Endothelial cell (in vitro differentiated cells): ENCODE measurements around the gene MED6. TPM values are rescaled to one million over a fixed set of nuclear protein-coding genes. Genes with fewer than 3 reads are reported as not detected.

Source experiments
- DNase-seq: peaks from one replicate; pipeline ENCODE4 v3.0.0; 2021; ENCODE audit warnings: low spot score
- H3K27ac Mint-ChIP-seq: one replicate; pipeline ENCODE4 v1.8.0; 2021; ENCODE audit warnings: mixed read lengths, inconsistent platforms; ENCODE audit not compliant: unreplicated experiment
- H3K27me3 Mint-ChIP-seq: one replicate; pipeline ENCODE4 v1.8.0; 2021; ENCODE audit warnings: mild to moderate bottlenecking, moderate library complexity, mixed read lengths, inconsistent platforms; ENCODE audit not compliant: unreplicated experiment
- H3K36me3 Mint-ChIP-seq: one replicate; pipeline ENCODE4 v1.8.0; 2021; ENCODE audit warnings: mild to moderate bottlenecking, low read depth, mixed read lengths, inconsistent platforms; ENCODE audit not compliant: unreplicated experiment
- H3K4me1 Mint-ChIP-seq: one replicate; pipeline ENCODE4 v1.8.0; 2021; ENCODE audit warnings: mild to moderate bottlenecking, mixed read lengths, inconsistent platforms; ENCODE audit not compliant: unreplicated experiment
- H3K4me3 Mint-ChIP-seq: one replicate; pipeline ENCODE4 v1.8.0; 2021; ENCODE audit warnings: mild to moderate bottlenecking, mixed read lengths, inconsistent platforms; ENCODE audit not compliant: unreplicated experiment
- H3K9me3 Mint-ChIP-seq: one replicate; pipeline ENCODE4 v1.8.0; 2021; ENCODE audit warnings: mixed read lengths, inconsistent platforms; ENCODE audit not compliant: unreplicated experiment
- long read RNA-seq: library from polyadenylated mRNA; unstranded; transcript quantifications from one replicate; pipeline ENCODE4 v2.0.0, GENCODE V29; 2020; ENCODE audit not compliant: unreplicated experiment
- total RNA-seq: library from RNA; stranded (reverse); fragmentation: NEBNext Ultra II Directional; extraction: Animal tissue kit (Norgen Biotek cat#: 25700); gene quantifications from one replicate; pipeline ENCODE4 v1.2.1, GENCODE V29; 2021; ENCODE audit not compliant: unreplicated experiment
- TF ChIP-seq, protein P1 (sequence below): fragments of 200-600 bp; sonication (generic); IDR thresholded peaks from one replicate; pipeline ENCODE4 v1.5.0; 2021; ENCODE audit warnings: antibody characterized with exemption; ENCODE audit not compliant: unreplicated experiment

MED6 gene, protein sequence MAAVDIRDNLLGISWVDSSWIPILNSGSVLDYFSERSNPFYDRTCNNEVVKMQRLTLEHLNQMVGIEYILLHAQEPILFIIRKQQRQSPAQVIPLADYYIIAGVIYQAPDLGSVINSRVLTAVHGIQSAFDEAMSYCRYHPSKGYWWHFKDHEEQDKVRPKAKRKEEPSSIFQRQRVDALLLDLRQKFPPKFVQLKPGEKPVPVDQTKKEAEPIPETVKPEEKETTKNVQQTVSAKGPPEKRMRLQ
- 48.4 TPM for total RNA-seq
- long read RNA-seq, transcript MED6-201 (8 exons, 1,995 nt): major isoform, 7 of 8 reads
- long read RNA-seq, partial matches to known transcripts: 0 of 8 reads
- long read RNA-seq, other reads (novel, unspliced or antisense): 1 of 8 reads

DNA sequence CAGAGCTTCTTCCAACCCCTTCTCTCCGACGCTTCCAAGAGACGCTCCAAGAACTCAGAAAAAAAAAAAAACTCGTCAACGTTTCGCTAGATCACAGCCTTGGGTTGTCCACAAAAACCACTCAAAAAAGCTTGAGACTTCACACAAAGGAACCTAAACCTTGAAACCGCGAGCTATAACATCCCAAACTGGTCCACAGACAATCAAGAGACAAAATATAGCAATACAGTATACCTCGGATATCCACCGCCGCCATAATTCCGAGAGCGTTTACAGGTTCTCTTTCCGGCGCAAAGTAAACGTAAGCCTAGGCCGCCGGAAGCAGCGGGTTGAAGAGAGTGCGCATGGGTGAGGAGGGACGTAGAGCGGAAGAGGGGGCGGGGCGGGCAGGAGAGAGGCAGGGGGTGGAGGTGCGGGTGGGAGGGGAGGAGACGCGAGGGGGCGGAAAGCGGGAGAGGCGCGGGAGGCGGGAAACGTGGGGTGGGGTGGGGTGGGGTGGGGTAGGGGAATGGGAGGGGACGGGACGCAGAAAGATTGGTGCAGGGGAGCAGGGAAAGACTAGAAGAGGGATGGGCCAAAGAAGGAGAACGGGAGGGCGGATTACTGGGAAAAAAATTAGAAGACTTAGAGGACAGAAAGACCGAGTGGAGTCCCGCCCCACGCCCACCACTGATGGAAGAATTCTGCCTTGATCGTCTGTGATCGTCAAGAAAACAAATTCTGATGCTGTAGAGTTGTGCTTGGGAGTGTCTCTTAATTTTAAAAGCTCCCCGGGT, at the start of gene MED6:
Gene MED6, minus strand, starts transcription at position 274 of the 776 bp plus-strand sequence. Its CDS starts 18 bp downstream, at position 256.
- Mint-ChIP-seq H3K4me3 (peak within 1 kb of the TSS; percentile 99), H3K27me3 (no peaks in the 10 kb centered on the region), H3K36me3 (peaks cover under 1% of the 10 kb centered on the region), H3K4me1 (peaks cover 14% of the 10 kb centered on the region), H3K9me3 (no peaks in the 10 kb centered on the region), H3K27ac (peak within 1 kb of the TSS; percentile 100)
- peak; percentile 90 for DNase-seq
- TF ChIP-seq, protein P1, sequence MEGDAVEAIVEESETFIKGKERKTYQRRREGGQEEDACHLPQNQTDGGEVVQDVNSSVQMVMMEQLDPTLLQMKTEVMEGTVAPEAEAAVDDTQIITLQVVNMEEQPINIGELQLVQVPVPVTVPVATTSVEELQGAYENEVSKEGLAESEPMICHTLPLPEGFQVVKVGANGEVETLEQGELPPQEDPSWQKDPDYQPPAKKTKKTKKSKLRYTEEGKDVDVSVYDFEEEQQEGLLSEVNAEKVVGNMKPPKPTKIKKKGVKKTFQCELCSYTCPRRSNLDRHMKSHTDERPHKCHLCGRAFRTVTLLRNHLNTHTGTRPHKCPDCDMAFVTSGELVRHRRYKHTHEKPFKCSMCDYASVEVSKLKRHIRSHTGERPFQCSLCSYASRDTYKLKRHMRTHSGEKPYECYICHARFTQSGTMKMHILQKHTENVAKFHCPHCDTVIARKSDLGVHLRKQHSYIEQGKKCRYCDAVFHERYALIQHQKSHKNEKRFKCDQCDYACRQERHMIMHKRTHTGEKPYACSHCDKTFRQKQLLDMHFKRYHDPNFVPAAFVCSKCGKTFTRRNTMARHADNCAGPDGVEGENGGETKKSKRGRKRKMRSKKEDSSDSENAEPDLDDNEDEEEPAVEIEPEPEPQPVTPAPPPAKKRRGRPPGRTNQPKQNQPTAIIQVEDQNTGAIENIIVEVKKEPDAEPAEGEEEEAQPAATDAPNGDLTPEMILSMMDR: no peak

DNA sequence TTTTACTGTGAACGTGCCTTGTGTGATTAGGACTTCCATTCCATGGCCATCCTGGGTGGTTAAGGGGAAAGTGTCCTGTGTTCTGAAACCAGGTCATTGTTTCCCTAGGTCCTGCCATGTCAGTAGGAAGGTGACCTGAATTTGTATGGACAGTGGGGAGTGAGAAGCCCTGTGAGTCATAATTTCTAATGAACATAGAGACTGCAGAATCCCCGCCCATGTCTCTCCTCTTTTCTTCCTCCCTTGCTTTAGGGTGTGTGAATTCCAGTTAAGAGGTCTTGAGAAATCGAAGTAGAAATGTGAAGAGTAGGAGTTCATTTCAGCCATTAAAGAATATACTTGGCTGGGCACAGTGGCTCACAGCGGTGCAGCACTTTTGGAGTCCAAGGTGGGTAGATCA, 49.3 kb upstream of the MED6 start:
- H3K36me3 Mint-ChIP-seq: peaks cover 14% of the 10 kb centered on the region
- H3K9me3 Mint-ChIP-seq: no peaks in the 10 kb centered on the region
- no peak for DNase-seq
- H3K4me1 Mint-ChIP-seq: peaks cover 69% of the 10 kb centered on the region
- TF ChIP-seq, protein P1: no peak
- no peak overlapping the region for H3K27ac Mint-ChIP-seq
- peaks cover 2% of the 10 kb centered on the region for H3K27me3 Mint-ChIP-seq
- H3K4me3 Mint-ChIP-seq: peak overlapping the region; percentile 8

DNA sequence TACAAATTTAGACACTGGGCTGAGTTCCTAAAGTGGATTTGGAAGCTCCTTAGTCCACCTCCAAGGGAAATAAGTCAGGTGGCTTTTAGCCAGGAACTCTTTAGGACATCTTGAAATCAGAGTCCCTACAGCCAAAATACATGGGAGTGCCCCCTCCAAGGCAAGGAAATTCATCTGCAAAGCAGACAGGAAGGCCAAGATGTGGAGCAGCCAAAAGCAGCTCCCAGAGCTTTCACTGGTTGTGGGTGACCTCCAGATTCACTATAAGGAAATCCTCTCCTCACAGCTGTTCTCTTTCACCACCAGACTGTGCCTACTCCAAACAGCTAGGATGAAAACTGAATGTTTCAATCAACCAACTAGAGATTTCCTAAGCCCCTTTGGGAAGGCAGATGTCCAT, 47.9 kb upstream of the MED6 start:
- Mint-ChIP-seq H3K27ac (no peak overlapping the region), H3K27me3 (peaks cover 5% of the 10 kb centered on the region), H3K4me3 (no peak overlapping the region), H3K9me3 (no peaks in the 10 kb centered on the region), H3K4me1 (peaks cover 67% of the 10 kb centered on the region), H3K36me3 (peaks cover 17% of the 10 kb centered on the region)
- TF ChIP-seq, protein P1: no peak
- no peak for DNase-seq

- H3K4me1 Mint-ChIP-seq: peaks cover 59% of the 10 kb centered on the region
- H3K27ac Mint-ChIP-seq: peak overlapping the region; percentile 58
Observed at GRCh38 chr14:70646705-70647104, 46.2 kb upstream of the MED6 start.

More at GRCh38 chr14:70646705-70647104, 46.2 kb upstream of the MED6 start:
- TF ChIP-seq, protein P1: no peak
- Mint-ChIP-seq H3K9me3 (no peaks in the 10 kb centered on the region), H3K4me3 (peak overlapping the region; percentile 48), H3K27me3 (peaks cover 4% of the 10 kb centered on the region), H3K36me3 (peaks cover 13% of the 10 kb centered on the region)
- no peak for DNase-seq
